ENCODE data around the gene ELL3.

The ELL3 gene

DNA sequence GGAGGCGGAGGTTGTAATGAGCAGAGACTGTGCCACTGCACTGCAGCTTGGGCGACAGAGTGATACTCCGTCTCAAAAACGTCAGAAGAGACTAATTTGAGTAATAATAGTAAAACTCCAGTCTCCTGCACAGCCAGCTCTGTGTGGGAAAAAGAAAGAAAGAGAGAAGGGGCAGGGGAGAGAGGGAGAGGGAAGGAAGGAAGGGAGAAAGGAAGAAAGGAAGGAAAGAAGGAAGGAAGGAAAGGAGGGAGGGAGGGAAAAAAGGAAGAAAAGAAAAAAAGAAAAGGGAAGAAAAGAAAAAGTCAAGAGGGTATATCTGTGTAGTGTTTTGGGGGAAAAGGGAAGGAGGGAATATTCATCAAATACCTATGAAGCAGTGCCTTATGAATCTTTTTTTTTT is 53.6 kb downstream of the ELL3 start:
- no peak for DNase-seq (ENCODE audit: low spot score)

Measured in GM03348 (cell line).